ENCODE results near the gene FNBP1.
"Not testable (repeated sequence)": the region's sequence is repeated elsewhere in the genome, so short reads cannot be mapped to it uniquely, and the experiment has no call there.

FNBP1 gene

DNA sequence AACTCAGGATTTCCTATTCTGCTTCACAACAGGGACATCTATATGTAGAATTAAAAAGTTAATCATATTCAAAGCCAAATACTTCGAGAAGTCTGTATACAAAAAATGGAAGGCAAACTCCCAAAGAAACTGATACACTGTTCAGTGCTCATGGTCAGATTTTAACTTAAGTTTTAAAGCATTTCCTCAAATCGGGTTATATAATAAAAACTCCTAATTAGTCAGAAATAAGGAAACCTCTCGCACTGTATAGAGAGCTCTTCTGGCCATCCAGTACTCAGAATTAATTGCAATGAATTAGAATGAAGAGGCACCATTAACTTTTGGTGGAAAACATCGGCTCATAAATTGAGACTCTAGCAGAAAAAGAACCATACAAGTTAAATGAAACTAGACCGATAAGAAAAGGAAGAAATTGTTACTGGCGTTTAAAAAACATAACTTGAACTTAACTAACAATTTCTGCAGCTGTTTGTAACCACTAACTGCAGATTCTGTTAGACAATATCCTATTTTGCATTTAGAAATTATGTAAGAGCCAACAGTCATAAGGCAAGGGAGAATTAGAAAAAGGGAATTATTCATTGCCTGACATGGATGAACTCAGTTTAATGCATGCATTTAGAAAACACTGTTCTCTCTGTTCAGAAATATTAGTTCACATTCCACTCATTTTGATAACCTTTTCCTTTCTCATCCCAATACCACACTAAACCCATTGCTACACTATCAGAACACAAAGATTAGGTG lies 96.6 kb downstream of the FNBP1 start:
- DNase-seq: no peak

DNA sequence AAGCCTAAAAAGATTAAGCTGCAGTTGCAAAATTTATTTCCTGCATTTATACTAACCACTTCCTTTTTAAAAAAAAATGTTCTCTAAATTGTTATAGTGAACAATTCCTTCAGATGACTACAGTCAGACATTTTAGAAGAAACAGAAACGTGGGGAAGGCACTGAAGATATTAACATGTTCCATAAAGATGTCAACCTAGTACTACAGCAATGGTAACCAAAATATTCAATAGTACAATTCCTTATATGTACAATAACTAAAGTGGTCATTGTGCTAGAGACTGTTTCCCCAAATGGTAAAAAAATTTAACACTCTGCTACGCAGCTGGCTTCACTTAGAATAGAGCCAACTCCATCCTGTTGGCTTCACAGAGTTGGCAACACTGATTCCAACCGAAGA lies 97.7 kb downstream of the FNBP1 start:
- DNase-seq: no peak

DNA sequence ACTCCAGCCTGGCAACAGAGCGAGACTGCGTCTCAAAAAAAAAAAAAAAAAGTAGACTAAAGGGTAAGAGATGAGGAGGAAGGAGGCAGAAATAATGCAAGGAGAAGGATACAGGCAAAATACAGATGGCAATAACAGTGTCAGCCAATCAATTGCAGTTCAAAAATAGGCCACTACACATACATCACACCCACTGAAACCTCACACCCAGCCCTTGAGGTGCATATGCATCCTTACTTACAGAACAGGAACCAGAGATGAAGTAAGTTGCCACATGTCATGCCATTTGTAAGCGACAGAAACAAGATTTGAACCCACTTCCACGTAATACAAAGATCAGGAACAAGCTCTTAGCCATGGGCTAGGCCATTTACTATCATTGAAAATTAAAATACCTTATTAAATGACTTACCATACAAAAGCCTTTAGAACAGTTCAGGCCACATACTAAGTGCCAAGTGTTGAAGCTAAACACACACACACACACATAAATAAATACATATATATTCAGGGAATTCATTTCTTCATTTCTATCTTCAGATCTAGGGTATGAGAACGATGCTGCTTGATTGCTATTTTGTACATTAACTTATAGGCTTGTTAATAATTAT lies 98.4 kb downstream of the FNBP1 start:
- no peak for DNase-seq

DNA sequence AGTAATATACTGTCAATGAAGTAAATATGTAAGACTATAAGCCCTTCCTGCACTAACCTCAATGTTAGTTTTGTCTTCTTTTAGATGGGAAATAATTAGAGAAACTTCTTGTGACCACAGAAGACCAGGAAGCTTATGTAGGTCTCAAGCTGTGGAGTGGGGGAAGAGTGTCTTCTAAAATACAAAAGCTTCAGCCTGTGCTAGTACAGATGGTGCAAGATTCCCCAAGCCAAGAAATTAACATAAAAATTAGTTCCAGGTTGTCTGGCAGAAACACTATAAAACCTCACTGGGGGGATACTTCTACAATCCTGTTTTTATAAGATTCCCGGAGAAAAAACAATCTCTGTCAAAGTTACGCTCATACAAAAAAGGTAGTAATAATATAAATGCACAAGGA lies 103.6 kb downstream of the FNBP1 start:
- no peak for DNase-seq

DNA sequence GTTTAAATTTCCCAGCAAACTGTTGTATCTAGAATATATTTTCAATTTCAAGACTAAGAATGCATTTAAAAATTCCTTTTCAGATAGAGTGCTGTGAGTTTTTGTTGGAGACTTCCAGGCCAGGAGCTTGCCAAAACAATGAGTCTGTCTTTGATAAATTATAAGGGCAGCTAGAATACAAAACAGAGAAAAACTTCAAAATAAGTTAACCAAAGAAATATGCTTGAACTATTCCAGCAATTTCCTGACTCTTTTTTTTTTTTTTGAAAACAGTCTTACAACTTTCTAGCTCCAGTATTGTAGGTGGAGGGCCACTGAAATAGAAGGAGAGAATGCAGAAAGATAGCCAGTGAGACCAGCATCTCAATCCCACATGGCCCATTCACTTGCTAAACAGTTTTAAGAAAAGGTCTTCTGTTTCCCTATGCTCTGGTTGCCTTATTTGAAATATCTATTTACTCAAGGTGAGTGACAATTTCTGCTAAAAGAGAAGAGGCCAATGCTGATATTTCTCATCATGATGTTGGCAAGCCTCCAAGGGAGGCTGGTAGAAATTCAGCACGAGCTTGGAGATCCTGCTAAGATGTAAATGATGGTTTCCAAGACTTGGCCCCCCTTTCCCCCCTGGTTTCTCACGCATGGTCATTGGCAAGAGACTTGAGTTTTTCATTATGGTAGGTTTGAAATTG lies 104.6 kb downstream of the FNBP1 start:
- peak; percentile 11 for DNase-seq

DNA sequence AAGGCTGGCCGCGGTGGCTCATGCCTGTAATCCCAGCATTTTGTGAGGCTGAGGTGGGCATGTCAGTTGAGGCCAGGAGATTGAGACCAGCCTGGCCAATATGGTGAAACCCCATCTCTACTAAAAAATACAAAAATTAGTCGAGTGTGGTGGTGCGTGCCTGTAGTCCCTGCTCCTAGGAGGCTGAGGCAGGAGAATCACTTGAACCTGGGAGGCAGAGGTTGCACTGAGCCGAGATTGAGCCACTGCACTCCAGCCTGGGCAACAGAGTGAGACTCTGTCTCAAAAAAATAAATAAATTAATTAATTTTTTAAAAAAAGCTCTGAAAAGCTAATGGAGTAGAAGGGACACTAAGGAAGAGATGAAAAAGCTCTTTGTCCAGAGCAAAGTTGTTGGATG lies 105.1 kb downstream of the FNBP1 start:
- not testable (repeated sequence) for DNase-seq

DNA sequence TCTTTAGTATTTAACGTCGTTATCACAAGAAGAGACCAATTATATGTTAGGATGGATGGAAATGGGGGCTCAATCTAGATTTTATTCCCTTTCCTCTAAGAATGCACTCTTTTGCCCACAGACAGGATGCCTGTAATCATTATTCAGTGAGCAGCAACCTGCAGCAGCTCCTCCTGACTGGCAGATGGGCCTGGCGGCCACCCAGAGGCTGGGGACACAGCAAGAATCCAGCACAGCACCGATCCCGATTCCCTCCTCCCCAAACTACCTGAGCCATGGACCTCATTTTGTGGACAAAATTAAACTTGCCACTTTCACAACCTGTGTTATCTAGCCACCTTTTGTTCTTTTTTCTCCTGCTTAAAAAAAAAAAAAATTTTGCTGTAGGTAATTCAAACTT lies 106.8 kb downstream of the FNBP1 start:
- no peak for DNase-seq

DNA sequence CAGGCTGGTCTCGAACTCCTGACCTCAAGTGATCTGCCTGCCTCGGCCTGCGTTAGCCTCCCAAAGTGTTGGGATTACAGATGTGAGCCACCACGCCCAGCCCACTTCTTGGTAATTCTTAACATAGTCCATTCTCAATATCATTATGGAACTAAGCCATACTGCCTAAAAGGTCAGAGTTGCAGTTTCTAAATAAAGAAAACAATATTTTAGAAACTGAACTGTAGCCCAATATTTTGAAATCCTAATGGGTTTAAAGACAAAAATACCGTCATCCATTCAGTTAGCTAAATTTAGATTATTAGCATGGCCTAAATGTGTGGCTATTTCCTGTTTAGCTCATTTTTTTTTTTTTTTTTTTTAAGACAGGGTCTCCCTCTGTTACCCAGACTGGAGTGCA lies 108.2 kb downstream of the FNBP1 start:
- no peak for DNase-seq

DNA sequence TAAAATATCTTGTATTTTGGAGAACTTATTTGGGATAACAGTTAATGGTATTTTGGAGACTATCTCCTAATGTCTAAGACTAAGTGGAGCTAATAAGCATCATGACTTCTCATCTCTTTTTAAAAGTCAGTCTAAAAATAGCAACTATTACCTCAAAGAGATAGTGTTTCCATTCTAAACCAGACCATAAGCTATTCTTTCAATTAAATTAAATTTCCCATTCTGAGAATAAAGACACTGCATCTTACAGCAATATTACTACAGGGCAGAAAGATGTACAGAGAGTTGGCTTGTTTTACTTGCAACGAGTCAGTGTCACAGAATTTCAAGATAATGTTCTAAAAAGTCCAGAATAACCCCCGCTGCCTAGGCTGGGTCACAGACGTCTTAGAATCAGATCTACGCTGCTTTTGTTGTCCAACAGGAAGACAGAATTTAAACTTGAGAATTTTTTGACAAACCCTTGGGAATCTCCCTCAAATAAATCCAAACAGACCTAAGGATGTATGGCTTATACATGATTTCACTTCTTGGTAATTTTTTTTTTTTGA lies 108.9 kb downstream of the FNBP1 start:
- no peak for DNase-seq

DNA sequence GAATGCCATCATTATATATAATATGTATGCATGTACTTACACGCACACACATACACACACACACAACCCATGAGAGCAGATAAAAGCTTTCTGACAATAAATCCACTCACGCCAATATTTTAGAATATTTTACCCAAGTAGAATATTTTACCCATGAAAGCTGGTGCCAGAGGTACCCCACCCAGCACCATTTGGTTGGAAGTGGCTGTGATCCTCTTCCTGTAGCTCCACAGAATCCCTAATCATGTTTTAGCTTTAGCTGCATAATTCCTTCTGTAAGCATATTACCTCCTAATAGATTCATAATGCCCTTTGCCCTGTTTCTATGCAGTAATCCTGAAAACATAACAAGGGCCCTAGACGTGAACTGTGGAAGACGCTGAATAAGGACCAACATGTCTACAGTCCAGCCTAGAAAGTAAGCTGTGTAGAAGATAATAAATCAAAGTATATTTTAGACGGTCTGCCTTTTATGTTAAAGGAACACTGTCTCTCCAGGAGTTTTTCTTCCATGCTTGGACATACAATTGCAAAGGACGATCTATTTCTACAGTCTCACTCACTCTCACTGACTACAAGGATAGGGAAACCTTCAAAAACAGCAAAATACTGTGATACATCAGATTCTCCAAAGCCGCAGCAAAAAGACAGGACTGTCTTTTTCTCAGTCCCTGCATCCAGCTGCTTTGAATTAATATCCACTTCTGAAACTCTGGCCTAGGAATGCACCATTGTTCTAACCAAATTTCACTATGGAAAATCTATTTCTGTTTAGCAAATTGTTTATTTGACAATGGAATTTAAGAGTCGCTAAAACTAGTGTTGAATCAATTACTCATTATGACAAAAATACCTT lies 109.6 kb downstream of the FNBP1 start:
- DNase-seq: no peak

DNA sequence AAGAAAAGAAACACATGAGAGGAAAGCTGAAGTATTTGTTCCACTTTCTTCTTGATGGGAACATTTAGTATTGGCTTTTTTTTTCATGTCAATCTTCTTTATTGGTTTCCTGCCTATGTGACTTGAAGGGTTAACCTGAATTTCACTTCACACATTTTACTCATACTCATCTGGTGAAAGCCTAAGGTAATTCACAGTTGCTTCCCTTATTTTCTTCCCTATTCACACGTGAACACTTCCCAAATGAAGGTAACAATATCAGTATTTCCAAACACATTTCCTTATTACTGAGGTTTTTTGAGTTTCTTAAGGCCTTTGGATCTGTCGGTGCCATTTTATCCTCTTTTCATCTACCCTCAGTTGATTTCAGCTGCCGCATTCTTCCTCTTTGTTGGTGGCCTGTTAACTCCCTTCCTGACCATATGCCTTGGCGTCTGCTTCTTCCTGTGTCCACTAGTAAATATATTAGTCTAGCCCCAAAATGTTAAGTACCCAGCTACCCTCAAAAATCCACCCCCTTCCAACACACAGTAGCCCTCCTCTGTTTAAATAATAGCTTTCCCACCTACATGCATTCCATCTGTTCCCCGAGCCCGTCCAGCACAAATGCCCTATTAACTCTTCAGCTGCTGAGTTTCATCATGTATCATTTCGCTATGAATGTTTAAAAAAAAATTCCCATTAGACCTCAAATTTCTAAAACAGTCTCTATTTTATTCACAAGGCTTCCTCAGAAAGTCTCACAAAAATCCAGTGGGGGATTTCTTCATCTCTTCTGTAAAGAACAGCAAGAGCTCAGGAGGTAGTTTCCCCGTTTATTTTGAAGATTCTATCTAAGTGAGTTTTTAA lies 110.5 kb downstream of the FNBP1 start:
- DNase-seq: no peak

DNA sequence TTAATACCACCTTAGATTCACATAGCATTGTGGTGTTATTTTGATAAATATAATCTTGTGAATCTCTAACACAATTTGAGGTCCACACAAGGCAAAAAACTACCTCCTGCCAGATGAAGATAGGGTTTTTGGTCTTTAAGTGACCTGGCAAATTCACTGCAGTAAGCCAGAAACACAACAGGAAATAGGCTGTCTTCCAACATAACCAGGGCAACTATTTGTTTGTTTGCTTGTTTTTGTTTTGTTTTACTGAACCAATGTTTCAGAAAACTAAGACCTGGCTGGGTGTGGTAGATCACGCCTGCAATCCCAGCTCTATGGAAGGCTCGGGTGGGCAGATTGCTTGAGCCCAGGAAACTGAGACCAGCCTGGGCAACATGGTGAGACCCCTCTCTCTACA lies 112.2 kb downstream of the FNBP1 start:
- no peak for DNase-seq

DNA sequence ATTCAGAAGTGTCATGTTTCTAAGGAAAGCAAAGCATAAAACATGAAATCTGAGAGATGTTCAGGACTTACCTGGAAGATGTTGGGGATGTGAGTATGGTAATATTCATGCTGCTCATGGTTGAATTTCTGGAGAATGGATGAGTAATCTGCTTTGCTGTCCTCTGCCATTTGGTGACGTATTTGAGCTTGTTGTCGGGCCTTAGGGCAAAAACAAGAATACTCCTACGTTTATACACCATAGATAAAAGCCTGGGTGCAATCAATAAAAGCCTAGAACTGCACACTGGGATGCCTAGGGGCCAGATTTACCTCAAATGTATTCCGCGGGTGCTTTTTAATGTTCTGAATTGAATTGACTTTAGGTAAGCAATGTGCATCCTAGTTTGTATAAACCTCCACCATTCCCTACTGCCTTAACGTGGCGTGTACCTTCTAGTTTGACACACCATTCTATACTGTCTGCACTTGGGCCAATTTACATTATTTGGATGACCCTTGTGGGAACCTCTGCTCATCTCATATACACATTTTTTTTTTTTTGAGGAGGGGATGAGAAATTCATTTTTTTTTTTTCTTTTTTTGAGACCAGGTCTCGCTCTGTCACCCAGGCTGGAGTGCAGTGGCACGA lies 113.4 kb downstream of the FNBP1 start:
- DNase-seq: no peak

DNA sequence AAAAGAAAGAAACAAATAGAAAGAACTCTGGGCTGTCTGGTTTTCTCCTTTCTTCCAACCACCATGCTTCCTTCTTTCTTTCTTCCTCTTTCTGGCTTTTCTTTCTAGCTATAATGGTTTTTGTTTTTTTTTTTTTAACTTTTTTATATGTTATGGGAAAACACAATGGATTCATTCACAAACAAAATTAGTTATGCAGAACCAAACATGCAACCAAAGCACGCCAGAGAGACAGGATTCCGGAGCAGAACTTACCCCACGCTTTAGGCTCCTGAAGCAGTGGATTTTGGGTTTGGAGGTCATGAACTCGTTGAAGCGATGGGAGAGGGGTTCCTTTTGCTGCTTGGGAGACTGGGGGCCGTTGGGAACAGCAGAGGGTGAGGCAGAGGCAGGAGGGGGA lies 119.4 kb downstream of the FNBP1 start:
- DNase-seq: no peak

DNA sequence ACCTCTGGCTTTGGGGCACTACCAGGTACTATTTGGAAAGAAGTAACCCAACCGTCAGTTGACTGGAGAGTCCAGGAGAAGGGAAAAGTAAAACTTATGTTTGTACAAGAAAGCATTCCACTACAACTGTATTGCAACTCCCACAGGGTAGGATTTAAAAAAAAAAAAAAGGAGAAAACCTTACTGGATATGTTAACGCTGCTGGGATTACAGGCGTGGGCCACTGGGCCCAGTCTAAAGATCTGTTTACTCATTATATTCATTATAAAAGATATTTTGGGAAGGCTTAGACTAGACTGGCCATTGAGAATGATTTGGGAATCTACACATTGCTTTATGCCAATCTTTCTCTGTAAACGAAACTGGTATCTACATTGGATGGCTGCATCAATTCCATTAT lies 121.1 kb downstream of the FNBP1 start:
- no peak for DNase-seq

DNA sequence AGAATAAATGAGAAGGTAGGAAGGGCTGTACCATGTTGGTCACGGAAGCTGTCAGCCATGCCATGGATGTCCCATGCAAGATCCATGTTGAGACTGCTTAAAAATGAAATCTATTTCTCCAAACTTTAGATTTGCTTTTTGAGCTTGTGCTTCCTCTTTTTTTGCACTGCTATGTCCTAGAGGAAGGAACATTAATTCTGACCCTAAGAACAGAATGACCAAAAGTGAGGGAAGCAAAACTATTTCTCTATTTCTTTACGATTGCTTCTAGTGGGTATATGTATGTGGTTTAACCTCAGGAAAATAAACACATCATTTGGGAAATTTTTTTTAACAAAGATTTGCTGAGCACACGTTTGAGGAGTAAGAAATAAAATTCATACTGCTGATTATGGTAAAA lies 123.1 kb downstream of the FNBP1 start:
- DNase-seq: no peak

DNA sequence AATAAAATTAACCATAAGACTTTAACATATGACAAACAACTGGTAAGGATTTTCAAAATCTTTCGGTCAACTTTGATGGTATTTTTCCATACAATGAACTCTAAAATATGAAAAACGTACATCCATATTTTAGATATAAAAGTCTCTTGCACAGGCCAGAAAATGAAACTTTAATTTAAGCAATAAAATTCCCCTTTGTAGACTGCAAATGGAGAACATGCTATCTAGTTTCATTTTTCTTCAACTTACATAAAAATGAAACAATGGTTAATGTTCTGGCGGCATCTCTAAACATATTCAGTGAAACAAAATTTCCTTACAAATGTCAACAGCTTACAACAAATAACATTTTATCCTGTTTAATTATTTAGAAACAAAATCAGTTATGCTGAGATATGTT lies 123.7 kb downstream of the FNBP1 start:
- DNase-seq: no peak

DNA sequence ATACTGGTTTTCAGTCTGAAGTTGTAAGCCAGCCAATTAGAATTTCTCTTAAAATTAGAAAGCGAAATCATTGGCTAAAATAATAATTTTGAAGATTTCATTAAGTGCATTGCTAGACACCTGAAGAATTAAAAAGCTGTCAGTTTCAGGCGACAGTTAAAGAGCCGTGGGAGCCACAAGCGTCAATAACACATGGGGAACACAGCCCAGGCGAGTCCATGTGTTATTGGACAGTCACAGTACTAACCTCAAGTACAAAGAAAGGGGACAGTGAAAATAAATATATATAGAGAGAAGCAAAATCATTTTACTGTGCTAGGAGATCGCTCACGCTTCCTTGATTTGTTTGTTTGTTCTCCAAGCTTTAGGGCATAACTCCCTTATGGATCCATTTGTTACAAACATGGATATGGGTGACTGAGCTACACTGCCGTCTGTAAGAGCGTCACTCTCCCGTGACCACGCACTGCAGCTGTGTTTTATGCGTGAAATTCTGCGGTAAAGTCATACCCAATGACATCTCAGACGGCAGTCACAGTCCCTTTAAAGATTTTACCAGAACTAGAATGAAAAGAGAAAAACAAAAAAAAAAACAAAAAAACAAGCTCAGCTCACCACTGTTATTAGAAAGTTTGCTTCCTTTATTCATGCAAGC lies 124.6 kb downstream of the FNBP1 start:
- DNase-seq: no peak

DNA sequence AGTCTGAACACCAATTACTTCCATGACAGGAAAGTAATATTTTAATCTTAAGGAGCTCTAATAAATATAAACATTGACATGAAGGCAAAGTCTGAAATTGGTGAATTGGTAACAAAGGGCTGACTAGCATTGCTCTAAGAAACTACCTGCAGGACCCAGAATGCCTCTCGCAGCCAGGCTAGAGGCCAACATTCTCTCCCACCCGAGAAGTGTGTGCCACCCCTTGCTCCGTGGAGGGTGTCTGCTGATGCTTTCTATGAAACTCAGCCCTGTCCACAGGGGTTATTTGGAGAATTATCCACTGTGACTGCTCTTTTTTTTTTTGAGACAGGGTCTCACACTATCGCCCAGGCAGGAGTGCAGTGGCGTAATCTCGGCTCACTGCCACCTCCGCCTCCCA lies 126.3 kb downstream of the FNBP1 start:
- DNase-seq: no peak

DNA sequence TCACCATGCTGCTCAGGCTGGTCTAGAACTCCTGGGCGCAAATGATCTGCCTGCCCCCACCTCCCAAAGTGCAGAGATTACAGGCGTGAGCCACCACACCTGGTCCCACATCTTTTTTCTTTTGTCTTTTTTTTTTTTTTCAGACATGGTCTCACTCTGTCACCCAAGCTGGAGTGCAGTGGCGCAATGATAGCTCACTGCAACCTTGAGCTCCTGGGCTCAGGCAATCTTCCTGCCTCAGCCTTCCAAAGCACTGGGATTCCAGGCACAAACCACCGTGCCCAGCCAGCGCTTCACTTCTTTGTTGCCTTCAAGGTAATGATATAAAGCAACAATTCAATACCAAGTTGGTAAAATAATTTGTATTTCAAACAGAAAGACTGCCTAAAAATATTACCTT lies 128.9 kb downstream of the FNBP1 start:
- DNase-seq: no peak

All from DMS53 (cell line).